H4 (cell line): ENCODE data around the gene CILP. TPM values are rescaled to one million over a fixed set of nuclear protein-coding genes. Genes with fewer than 3 reads are reported as not detected.

ENCODE experiments used
- DNase-seq: peaks from one replicate; pipeline ENCODE4 v3.0.0-alpha.2; 2015; ENCODE audit warnings: low spot score
- total RNA-seq: library from RNA; depleted of rRNA; stranded (reverse); fragments of >200 nt; shearing (Covaris generic); gene quantifications from 2 replicates; pipeline ENCODE4 v1.2.3, GENCODE V29; 2014

Gene CILP
- total RNA-seq, 1 experiment from 2014 or later: 0.02 TPM

- no peak for DNase-seq
Measured at GRCh38 chr15:65226221-65226620, 14.9 kb upstream of the CILP start.

GRCh38 chr15:65223996-65224395, 12.7 kb upstream of the CILP start:
- DNase-seq: no peak

GRCh38 chr15:65222891-65223290, 11.6 kb upstream of the CILP start:
- no peak for DNase-seq

GRCh38 chr15:65221697-65222096, 10.4 kb upstream of the CILP start:
- no peak for DNase-seq

GRCh38 chr15:65219137-65219536, 7.9 kb upstream of the CILP start:
- no peak for DNase-seq

- DNase-seq: no peak
Measured at GRCh38 chr15:65217526-65218482, 6.5 kb upstream of the CILP start.

- DNase-seq: no peak
Measured at GRCh38 chr15:65215496-65215895, 4.2 kb upstream of the CILP start.

GRCh38 chr15:65214010-65214409, 2.7 kb upstream of the CILP start:
- no peak for DNase-seq

GRCh38 chr15:65213241-65213640, 2.0 kb upstream of the CILP start:
- DNase-seq: no peak

GRCh38 chr15:65212097-65212496, 824 bp upstream of the CILP start:
- DNase-seq: no peak

GRCh38 chr15:65211482-65211982, 259 bp upstream of the CILP start:
- no peak for DNase-seq

GRCh38 chr15:65209701-65210643, 1.3 kb downstream of the CILP start:
- no peak for DNase-seq

GRCh38 chr15:65208647-65209046, 2.6 kb downstream of the CILP start:
- no peak for DNase-seq

GRCh38 chr15:65207280-65207840, 3.9 kb downstream of the CILP start:
- no peak for DNase-seq

- no peak for DNase-seq
Measured at GRCh38 chr15:65206750-65207149, 4.5 kb downstream of the CILP start.

GRCh38 chr15:65204931-65205660, 6.2 kb downstream of the CILP start:
- no peak for DNase-seq

- no peak for DNase-seq
Measured at GRCh38 chr15:65204236-65204930, 6.9 kb downstream of the CILP start.

GRCh38 chr15:65201918-65202317, 9.4 kb downstream of the CILP start:
- DNase-seq: no peak

- DNase-seq: no peak
Measured at GRCh38 chr15:65198571-65198970, 12.7 kb downstream of the CILP start.

GRCh38 chr15:65197337-65197645, 14.0 kb downstream of the CILP start:
- DNase-seq: no peak
